GM18858 (cell line): ENCODE results near the gene AKR1D1.

ENCODE experiments used
- ATAC-seq: cut with Tn5 transposase; IDR thresholded peaks from one replicate; pipeline ENCODE4 v1.9.1; 2021; ENCODE audit not compliant: unreplicated experiment

Gene AKR1D1

DNA sequence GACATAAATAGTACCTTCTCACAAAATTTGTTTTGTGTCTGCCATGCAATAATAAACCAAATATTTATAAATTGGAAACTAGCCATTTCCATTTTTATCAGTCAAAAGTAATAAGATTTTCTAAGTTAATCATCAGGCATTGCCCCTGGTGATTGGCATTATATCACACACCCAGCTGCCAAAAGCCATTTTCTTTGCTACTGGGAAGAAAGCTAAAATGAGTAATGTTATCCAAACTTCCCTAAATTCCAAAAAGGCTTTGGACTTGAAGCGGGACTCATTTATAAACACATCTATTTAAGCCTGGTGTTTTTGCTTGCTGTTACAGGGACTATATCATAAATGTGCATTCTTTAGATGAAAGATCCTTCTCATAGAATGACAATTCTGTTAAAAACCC, 86.0 kb downstream of the AKR1D1 start:
- no peak for ATAC-seq

DNA sequence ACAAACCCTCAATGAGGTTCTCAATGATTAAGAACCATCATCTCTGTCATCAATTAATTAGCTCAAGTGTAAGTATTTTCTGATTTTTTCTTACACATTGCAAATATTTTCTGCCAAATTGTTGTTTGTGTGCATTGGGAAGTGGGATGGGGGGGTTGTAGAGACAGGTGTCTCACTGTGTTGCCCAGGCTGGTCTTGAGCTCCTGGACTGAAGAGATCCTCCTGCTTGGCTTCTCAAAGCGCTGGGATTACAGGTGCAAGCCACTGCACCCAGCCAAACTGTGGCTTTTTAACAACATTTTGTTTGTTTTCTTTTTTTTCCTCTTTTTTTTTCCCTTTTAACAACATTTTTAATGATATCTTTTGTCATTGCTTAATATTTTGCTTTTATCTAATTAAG, 87.5 kb downstream of the AKR1D1 start:
- ATAC-seq = no peak

DNA sequence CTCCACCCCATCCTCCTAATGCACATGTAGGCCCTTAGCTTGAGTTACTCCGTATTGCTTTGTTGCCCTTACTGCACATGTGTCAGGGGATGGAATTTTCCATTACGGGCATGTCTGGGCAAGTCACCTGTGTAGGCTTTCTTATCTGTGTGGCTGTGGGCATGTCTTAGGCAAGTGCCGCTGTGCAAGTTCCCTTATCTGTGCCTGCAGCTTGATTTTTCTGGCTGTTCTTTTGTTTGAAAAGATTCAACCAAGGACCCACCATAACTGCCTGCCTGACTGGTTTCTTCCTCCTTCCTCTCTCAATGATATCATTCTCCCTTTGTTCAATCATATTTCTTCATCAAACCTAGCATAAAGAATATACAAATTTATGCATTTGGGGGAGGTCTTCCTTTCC, 88.5 kb downstream of the AKR1D1 start:
- ATAC-seq = no peak

DNA sequence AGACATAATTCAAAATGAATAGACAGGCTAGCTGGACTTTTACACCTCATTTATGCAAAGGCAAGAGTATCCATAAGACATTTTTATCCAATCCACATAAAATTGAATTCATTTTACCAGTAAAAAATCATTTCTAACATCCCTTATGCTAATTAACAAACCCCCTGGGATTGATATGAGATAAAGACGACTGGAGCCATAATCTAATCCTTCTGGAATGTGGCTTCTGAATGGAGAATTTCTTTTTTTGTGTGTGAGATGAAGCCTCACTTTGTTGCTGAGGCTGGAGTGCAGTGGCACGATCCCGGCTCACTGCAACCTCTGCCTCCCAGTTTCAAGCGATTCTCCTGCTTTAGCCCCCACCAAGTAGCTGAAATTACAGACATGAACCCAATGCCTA, 90.4 kb downstream of the AKR1D1 start:
- no peak for ATAC-seq

DNA sequence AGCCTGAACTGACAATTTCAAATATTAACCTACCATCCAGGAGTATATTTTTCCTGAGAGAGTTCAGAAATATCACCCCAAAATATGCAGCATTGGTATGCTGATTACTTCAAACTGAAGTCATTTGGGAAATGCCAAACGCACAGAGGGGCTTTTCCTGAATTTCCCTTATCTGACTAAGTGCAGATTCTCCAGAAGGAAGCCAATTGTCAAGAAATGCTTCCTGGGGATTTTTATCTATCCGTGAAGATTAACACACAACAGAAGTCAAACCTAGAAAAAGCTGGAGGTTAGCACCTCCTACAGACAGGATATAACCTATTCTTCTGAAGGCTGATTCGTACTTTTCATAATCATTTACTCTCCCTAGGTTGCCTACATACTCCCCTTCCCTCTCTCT, 91.0 kb downstream of the AKR1D1 start:
- no peak for ATAC-seq

DNA sequence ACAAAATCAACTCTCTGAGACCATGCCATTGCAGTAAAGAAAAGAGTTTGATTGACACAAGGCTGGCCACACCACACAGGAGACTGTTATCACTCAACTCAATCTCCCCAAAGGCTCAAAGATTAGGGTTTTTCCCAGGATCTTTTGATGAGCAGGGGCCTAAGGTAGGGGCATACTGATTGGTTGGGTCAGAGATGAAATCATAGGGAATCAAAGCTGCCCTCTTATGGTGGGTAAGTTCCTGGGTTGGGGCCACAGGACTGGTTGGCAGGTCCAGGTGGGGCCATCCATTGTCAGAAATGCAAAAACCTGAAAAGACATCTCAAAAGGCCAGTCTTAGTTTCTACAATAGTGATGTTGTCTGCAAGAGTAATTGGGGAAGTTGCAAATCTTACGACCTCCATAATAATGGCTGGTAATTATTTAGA, 91.6 kb downstream of the AKR1D1 start:
- ATAC-seq = no peak
